GM21529 (cell line): ENCODE results near the gene SPACA9.

ENCODE experiments used
- ATAC-seq: cut with Tn5 transposase; IDR thresholded peaks from one replicate; pipeline ENCODE4 v1.9.1; 2021; ENCODE audit not compliant: unreplicated experiment

SPACA9 gene

DNA sequence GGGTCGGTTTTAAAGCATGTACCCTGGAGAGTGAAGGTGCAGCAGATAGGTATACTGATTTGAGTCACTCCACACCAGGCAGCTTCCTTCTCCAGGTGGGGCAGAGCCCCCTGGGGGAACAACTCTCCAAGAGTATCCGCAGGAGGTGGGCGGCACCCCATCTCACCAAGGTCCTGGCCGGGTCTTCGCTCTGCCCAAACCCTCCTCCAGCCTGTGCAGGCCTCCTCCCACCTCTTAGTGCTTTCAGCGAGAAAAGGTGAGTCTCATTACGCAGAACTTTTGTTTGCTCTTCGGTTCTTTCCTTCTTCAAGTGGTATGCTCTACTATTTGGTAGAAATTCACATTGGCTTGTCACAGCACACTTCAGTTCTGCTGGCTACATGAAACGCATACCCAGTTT is 13.7 kb downstream of the SPACA9 start:
- ATAC-seq = no peak

DNA sequence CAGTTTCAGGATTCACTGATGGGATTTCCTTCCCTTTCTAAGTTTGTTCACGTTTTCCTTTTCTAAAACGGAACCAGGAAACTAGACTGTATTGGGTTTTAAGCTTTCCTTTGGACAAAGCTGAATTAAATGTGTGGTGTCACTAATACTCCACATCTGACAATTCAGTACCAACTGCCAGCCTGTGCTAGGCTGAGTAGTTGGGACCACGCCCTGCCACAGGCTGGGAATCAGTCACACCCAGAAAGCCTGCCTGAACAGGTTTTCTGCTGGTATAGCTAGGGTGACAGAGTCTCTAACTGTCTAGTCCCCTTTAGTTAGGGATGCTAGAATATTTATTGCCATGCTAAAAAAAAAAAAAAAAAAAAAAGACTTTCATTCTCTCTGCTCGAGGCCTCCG is 15.6 kb downstream of the SPACA9 start:
- no peak for ATAC-seq

DNA sequence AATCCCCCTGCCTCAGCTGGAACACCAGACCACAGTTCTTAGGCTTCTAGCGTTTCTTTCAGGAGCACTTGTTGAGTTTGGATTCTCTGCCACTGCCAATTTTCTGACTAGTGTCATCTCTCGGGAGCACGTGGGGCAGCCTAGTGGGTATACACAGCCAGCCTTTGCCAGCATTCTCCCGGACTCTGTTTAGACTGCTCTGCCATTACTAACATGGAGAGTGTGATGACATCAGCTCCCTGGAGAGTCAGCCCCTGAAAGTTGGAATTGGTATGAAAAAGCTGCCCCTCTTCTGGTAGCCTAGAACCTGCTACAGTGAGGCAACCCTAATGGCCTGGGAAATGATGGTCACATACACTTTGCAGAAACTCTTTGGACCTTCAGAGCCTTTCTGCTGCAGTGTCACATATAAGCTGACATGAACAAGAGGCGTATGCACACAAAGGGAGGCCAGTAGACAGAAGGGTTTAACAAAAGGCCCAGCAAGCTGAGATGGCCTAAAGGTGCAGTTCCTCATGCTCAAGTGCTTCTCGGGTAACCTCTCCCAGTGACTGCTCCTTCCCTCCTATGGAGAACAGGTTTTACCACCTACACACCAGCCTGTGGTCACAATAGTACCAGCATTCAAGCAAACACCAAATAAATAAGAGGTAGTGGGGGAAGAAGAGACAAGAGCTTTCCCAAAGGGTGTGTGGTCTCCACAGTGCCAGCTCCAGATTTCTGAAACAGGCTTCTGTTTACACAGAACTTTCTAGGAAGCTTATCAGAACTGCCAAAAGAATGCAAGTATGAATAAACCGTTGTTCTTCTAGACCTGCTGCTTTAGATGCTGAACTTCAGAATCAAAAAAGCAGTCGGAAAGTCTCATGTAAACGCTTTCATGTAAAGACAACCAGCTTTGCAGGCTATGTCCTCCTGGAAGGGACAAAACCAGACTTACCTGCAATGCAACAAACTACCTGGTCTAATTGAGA is 16.5 kb downstream of the SPACA9 start:
- no peak for ATAC-seq

DNA sequence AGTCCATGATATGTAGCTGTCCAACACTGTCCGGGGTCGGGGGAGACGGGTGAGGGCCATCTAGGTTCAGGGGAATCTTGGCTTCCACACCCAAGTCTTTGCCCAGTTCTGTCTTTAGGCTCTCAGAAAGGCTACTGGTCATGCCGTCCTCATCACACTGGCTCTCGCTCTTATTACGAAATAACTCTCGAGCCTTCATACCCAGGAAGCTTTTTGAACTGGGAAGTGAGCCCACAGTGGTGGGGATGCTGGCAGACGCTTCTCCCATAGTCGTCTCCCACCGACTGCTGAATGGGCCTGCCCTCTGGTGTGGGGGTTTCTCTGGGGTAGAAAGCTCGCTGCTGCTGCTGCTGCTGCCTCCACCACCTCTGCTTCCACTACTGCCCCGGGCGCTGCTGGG is 17.6 kb downstream of the SPACA9 start:
- ATAC-seq = no peak

DNA sequence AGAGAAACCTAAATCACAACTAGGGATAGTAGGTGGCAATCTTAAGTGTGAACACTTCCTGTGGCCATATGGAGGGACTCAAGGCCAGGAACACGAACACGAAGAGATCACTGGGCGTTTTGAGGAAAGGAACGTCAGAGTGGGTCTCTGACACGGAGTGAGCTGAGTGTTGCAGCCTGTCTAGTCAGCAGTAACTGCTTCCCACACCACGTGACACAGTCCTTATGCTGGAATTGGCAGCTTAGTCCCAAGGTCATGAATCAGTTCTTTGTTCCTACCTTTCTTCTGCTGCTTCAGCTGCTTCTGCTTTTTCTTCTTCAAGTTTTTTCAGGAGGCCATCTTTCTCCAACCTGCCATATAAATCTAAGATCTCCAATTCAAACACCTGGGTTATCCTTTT is 18.2 kb downstream of the SPACA9 start:
- no peak for ATAC-seq

DNA sequence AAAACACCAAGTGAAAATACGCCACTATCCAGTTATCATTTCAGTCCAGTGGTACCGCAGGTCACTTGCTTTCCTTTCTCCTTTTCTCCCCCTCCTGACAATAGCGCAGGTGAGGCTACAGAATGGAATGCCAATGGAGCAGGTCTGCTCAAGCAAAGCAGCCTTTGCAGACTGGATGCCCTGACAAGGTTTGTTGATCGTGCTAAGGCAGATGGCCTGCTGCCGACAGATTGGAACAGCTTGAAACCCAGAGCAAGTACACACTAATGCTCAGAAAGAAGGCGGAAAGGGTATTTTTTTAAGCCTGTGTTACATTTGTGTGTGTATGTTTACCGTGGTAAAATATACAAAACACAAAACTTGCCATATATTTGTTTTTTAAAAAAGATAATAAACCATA is 19.4 kb downstream of the SPACA9 start:
- no peak for ATAC-seq

DNA sequence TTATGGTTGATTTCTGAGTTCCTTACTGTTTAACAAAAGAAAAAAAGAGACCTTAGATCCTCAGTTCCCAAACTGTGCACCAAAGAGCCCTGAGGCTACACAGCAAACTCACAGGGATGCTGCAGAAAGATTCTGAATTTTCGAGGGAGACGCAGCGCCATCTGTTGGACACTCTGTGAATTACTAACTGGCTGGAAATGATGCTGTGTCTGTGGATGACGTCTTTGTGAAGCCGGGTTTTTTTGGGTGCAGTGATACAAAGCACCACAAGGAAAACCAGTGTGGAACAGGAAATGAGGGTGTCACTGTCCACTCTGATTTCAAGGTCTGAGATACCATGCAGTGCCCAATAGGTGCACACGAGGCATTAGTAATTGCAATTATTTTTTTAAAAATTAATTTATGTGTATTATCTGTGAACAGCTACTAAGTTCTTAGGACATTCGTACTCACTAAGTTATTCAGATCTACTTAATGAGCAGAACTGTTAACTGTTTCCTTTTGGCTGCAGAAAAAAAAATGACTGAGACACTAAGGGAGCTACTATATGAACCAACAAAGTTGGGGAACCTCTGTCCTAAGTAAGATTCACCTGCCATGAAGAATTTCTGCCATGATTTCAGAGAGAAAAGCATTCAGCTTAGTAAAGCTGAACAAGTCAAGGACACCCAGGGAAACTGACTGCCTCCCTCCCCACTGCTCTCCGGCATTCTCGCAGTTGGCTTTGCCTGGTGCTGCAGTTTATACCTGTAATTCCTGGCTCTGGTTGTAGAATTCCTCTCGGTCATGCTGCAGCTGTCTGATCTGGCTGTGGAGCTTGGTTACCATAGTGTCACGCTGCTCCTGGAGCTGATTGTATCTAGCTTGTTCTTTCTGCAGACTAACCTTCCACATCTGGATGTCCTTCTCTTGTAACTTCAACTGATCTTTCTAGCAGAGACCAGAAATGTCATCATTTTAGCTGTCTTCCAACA is 23.4 kb downstream of the SPACA9 start:
- peak; percentile 69 for ATAC-seq

DNA sequence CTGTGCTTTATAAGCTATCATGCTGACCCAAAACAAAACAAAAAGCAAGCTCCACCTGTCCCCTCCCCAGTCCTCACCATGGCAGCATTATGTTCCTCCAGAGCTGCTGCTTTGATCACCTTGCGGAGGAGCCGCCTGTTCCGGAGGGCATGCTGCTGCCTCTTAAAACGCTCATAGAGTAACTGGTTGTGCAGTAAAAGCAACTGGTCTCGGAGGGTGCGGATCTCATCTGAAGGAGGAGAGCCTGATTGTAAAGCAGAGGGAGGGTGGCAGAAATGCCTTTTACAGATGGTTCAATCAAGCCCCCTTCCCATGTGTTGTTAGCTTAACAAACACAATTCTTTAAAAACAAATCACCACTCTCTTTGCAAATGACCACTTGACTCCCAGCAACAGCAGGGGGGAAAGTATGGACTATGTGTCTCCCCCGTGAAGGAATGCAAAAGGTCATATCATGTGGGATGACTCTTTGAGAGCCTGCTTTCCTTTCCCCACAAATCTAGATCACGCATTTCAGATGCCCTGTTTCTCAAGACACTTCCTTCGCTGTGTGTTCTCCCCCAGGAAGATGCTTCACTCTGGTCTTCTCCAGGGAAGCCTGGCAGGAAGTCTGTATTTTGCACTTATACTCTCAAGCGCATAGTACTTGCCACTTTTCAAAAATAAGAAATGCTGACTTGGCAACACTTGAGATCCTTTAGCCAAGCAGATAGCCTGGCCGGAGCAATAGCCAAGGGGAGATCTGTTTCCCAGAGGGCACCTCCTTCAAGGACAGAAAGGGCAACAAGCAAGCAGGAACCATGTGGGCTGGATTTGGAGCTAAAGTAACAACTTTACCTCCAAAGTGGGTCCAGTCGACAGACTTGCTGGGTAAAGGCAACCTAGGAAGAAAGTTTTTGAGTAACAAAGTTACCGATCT is 25.1 kb downstream of the SPACA9 start:
- ATAC-seq = no peak

DNA sequence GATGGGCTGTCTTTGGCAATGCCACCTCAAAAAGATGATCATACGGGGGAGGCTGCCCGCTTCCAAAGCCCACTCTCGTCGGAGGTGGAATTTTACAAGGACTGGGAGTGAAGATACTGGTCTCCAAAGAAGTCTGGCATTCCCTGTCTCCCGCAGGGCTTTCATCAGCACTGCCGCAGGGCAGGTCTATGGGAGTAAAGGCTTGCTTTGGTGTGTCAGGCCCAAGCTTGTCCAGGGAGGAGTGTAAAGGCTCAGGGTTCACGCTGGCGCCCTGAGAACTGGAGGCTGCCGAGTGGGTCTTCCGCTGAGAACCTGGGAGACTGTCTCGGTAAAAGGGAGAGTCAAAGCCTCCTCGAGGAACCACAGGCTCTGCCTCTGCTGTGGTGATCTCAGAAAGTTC is 27.0 kb downstream of the SPACA9 start:
- ATAC-seq = no peak

DNA sequence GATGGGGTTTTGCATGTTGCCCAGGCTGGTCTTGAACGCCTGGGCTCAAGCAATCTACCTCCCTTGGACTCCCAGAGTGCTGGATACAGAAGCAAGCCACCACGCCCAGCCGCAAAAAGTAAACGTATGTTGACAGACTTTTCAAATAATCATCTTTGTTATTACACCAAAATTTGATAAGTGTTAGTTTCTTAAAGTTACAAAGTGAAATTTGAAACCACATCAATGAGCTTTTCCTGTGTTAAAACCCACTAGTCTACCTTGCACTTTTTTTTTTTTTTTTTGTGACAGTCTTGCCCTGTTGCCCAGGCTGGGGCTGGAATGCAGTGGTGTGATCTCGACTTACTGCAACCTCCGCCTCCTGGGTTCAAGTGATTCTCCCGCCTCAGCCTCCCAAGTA is 29.9 kb downstream of the SPACA9 start:
- ATAC-seq = no peak

DNA sequence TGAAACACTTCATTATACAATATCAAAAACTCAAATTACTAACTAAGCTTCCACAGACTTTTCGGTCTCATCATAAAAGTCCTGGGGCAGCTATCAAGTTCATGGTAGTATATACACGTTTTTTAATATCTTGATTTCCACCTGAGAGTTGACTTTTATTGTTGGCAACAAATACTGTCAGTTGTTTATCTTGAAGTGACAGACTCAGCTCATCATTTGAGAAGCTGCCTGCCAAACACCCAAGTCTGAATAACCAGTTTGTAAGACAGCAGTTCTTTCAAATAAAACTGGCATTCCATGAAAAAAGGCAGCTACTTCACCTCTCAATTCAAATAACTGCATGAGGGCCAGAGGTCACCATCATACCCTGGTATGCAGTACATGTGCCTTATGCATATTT is 30.6 kb downstream of the SPACA9 start:
- no peak for ATAC-seq

DNA sequence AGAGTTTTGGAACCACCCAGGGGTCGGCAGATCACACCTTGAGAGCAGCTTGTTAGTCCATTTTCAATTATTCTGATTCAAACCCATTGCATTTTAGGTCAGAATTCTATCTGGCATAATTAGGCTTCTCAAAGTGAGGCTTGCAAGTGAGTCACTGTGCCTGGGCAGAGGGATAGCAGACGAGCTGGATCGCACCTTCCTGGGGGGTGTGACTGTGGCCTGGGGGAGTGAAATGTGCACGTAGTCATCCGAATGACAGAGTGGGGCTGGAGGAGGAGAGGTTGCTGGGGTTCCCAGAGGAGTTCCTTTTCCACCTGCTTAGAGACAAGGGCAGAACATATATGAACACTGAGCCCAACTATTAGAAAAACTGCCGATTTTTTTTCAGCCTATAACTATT is 31.7 kb downstream of the SPACA9 start:
- no peak for ATAC-seq

DNA sequence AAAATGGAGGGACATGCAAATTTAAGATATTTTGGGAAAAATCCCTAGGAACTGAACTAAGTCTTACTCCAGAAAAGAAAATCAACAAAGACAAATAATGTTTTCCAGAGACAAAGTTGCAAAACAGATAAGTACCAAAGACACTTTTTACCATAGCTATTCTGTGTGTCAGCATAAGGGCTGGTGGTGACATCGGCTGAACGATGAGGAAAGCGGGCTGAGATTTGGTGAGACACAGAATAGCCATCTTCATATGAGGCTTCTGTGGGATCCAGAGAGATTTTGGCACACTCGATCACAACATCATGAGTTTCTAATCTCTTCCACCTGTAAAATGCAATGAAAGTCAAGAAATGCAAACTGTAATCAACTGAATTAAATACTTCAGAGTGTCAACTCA is 33.4 kb downstream of the SPACA9 start:
- ATAC-seq = no peak

DNA sequence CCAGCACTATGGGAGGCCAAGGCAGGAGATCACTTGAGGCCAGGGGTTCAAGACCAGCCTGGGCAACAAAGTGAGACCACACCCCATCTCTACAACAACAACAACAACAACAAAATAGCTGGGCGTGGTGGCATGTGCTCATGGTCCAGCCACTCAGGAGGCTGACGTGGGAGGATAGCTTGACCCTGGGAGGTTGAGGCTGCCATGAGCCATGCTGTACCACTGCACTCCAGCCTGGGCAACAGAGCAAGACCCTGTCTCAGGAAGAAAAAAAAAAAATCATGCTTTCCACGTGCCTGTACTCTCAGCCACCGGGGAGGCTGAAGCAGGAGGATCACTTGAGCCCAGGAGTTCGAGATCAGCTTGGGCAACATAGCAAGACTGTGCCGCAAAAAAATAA is 36.2 kb downstream of the SPACA9 start:
- ATAC-seq = no peak

DNA sequence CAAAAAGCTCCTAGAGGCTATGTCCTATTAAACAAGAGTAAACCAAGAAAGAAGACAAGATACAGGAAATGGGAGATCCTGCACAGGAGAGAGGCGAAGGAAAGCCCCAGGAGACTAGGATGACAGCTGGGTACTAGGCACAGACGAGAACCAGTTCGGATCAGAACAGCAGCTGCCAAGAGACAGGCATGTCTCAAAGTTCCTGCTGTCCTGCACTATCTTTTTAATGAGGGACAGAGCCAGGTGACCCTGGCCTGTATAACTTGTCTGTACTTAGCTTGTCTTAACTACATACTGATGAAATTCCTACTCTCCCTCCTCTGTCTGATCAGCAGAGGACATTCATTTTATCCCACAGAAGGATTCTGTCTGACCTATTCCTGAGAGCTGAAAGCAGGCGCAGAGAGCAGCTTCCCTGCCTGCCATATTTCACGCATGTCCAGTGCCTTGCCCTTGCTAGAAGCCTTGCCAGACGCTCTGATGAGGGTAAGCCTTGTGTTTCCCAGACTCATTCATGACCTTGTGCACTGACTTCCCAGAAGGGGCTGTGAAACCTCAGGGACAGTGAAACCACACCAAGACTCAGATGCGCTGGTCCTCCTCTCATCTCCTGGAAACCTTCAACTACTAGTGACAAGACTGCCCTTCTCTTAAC is 41.0 kb downstream of the SPACA9 start:
- ATAC-seq = no peak

DNA sequence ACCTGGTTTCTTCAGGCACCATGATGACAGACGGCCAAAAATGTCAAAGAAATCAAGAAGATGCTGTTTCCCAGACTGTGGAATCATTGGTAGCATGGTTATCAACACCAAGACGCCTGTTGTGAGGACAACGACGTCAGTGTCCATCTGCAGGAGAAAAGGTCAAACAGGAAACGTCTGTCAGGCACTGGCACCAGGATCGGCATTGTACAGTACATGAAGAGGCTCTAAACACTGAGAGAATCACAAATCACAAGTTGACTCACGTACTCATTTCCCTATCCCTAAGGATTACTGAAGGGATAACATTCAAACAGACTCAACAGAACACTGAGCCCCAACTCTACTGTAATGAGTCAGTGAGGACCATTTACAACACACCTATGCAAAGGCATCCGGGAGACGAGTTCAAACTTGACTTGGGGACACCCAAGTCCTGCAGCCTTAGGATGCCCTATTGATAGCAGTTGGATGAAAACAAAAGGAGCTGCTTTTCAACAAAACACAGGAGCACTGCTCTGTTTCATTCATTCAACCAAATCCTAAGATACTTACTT is 44.7 kb downstream of the SPACA9 start:
- no peak for ATAC-seq

DNA sequence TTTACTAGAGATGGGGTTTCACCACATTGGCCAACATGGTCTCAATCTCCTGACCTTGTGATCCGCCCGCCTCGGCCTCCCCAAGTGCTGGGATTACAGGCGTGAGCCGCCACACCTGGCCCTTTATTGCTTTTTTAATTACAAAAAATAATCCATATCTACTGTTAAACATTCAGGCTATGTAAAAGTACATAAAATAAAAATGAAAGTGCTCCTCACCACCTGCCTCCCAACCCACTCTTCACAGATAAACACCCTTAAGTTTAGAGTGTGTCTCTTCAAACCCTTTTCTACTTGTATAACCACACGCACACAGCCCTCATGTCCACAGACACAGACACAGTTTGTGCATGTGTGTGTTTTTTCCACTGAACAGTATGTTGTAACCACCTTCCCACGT is 49.0 kb downstream of the SPACA9 start:
- no peak for ATAC-seq

DNA sequence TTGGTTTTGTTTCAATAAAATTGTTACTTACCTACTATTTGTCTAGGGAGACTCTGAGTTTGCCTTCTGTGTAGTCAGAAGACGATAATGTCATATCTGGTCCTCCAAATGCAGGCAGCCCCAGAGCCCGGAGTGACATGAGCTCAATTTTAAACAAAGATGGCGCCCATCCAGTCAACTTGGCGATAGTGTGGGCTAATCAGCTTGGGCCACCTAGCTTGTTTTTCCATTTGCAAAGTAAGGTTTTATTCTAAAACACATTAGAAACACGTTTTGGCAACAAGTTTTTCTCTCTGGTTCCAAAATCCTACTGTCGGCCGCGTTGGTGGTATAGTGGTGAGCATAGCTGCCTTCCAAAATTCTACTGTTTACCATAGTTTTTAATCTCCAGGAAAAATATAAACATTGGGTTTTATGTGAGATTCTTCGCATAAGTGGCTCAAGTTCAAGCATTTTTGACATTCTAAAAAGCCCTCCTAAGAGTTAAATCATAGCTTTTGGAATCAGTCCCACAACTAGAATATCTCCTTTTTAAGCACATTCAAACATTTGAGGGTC is 52.6 kb downstream of the SPACA9 start:
- no peak for ATAC-seq

DNA sequence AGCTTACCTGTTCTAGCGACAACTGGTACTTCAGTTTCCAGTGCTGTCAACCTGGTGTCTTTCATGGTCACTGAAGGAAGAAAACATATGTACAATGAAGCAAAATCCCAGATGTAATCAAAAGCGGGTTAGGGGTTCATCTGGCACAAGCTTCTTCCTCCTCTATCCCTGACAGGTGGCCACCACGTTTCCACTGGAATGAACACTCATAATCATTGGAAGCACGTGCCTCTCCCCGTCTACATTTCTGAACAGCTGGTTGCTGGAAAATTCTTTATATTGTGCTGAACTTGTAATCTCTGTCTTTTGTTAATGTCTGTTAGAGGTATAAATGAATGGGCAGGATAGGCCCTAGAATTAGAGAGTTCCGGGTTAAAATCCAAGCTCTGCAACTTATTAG is 56.3 kb downstream of the SPACA9 start:
- ATAC-seq = no peak

DNA sequence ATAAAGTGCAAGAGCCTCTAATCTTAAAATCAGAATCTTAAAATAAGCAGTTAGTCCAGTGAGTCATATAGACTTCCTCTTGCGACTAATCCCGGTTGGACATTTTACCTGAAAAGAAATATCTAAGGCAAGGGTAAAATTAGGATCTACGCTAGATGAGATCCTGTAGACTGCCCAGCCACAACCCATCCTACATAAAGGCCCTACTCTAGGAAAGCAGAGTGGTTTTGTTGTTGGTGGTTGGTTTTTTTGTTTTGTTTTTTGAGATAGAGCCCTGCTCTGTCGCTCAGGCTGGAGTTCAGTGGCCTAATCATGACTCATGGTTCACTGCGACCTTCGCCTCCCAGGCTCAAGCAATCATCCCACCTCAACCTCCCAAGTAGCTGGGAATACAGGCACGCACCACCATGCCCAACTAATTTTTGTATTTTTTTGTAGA is 58.8 kb downstream of the SPACA9 start:
- ATAC-seq = no peak
